PC-9 (cell line): ENCODE data around the gene LRIF1.

Source experiments
- EZH2 ChIP-seq: fragments of 200-600 bp; sonication (generic); IDR thresholded peaks from 2 replicates; pipeline ENCODE4 v1.8.0; 2017; ENCODE audit warnings: antibody characterized with exemption, low read depth
- TF ChIP-seq, protein P1 (sequence below): fragments of 200-600 bp; sonication (generic); conservative IDR thresholded peaks from 2 replicates; pipeline ENCODE4 v1.6.1; 2017; ENCODE audit warnings: mixed run types, antibody characterized with exemption, mild to moderate bottlenecking, moderate library complexity

DNA sequence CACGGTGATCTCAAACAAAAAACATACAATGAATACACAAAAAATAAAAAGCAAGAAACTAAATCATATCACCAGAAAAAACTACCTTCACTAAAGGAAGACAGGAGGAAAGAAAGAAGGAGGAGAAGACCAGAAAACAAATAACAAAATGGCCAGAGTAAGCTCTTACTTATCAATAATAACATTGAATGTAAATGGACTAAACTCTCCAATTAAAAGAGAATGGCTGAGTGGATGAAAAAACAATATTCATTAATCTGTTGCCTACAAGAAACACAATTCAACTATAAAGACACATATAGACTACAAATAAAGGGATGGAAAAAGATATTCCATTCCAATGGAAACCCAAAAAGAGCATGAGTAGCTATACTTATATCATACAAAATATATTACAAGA lies 27.2 kb downstream of the LRIF1 start:
- TF ChIP-seq, protein P1, sequence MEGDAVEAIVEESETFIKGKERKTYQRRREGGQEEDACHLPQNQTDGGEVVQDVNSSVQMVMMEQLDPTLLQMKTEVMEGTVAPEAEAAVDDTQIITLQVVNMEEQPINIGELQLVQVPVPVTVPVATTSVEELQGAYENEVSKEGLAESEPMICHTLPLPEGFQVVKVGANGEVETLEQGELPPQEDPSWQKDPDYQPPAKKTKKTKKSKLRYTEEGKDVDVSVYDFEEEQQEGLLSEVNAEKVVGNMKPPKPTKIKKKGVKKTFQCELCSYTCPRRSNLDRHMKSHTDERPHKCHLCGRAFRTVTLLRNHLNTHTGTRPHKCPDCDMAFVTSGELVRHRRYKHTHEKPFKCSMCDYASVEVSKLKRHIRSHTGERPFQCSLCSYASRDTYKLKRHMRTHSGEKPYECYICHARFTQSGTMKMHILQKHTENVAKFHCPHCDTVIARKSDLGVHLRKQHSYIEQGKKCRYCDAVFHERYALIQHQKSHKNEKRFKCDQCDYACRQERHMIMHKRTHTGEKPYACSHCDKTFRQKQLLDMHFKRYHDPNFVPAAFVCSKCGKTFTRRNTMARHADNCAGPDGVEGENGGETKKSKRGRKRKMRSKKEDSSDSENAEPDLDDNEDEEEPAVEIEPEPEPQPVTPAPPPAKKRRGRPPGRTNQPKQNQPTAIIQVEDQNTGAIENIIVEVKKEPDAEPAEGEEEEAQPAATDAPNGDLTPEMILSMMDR = no peak
- no peak for TF ChIP-seq EZH2
